Dermis microvascular lymphatic vessel endothelial cell (primary cell): ENCODE data around the gene LRRC2. TPM values are rescaled to one million over a fixed set of nuclear protein-coding genes. Genes with fewer than 3 reads are reported as not detected.
"Not testable (repeated sequence)": the region's sequence is repeated elsewhere in the genome, so short reads cannot be mapped to it uniquely, and the experiment has no call there.

Experiments
- DNase-seq, 2 donors: peaks; one replicate each; pipeline versions ENCODE4 v3.0.0 to v3.0.0-alpha.2; 2010; ENCODE audit warnings: low read depth in 2 of 2
- total RNA-seq: library from RNA; depleted of rRNA; stranded (reverse); fragments of >200 nt; gene quantifications from 2 replicates; pipeline ENCODE4 v1.2.1, GENCODE V29; 2014

LRRC2 gene
- total RNA-seq, 1 donor from 2014 or later, result under 0.01 TPM

DNA sequence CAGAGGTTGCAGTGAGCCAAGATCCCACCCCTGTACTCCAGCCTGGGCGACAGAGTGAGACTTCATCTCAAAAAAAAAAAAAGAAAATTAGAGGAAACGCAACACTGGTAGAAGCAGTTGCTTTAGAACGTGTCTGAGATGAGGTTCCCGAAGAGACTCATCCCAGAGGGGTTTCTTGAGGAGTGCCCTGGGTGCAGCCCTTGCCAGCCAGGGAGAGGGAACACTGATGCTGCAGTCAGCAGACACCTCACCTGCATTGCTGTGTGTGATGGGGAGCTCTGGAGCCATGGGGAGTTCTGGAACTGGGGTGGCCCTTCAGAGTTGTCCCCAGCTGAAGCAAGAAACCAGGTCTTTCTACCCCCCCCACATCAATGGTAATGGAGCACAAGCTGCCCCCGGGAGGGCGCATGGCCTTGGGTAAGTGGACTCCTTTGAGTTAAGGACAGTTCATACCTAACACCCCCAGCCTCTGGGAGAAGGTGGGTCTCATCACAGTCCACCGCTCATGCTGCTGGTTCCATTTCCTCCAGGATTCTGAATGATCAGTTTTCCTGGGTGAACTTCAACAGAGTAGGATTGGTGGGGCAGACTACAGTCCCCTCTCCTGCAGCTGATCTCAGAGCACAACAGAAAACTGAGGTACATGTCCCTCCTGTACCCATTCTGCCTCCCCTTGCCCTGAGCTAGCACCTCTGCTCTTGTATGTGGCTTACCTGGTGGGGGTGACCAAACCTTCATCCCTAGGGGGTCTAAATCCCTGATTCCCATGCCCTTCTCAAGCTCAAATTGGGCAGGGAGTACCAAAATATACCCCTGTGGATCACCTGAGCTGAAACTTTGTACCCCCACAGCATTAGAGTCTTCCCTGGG is 18.7 kb upstream of the LRRC2 start:
- DNase-seq, result no peak

- no peak for DNase-seq
Measured at GRCh38 chr3:46580675-46581074, 14.6 kb upstream of the LRRC2 start.

DNA sequence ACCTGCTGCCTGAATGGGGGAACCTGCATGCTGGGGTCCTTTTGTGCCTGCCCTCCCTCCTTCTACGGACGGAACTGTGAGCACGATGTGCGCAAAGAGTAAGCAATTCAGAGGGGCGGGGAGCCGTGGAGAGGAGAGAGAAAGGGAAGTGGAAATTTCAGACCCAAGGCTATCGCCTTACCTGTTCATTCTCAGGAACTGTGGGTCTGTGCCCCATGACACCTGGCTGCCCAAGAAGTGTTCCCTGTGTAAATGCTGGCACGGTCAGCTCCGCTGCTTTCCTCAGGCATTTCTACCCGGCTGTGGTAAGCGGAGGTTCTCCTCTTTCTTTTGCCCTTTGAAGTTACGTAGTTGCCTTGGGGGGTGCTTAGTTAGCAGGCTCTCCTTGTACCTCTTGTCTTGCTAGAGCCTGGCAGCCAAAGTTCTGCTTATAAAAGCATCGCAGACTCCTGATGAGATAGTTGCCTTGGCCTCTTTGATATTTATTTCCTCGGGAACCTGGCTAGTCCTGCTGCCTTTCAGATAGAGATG is 13.7 kb upstream of the LRRC2 start:
- no peak for DNase-seq

GRCh38 chr3:46578973-46579755 is 13.1 kb upstream of the LRRC2 start:
- DNase-seq, result peak; percentile 17 to 43

- DNase-seq, result not testable (repeated sequence)
Measured at GRCh38 chr3:46577580-46578249, 11.6 kb upstream of the LRRC2 start.

GRCh38 chr3:46576879-46577278 is 10.8 kb upstream of the LRRC2 start:
- DNase-seq, result no peak

DNA sequence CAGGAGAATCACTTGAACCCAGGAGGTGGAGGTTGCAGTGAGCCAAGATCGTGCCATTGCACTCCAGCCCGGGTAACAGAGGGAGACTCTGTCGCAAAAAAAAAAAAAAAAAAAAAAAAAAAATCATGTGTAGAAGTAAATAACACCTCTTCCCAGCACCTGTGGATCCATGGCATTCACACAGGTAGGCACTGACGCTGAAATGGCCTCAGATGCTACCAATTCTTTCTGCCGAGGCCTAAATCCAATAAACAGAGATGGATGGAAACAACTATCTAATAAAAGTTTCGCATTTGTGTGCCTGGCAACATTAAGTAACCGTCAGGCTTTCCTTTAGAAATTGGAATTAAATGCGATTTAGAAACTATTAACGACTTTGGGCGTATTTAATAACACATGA is 10.3 kb upstream of the LRRC2 start:
- no peak for DNase-seq

DNA sequence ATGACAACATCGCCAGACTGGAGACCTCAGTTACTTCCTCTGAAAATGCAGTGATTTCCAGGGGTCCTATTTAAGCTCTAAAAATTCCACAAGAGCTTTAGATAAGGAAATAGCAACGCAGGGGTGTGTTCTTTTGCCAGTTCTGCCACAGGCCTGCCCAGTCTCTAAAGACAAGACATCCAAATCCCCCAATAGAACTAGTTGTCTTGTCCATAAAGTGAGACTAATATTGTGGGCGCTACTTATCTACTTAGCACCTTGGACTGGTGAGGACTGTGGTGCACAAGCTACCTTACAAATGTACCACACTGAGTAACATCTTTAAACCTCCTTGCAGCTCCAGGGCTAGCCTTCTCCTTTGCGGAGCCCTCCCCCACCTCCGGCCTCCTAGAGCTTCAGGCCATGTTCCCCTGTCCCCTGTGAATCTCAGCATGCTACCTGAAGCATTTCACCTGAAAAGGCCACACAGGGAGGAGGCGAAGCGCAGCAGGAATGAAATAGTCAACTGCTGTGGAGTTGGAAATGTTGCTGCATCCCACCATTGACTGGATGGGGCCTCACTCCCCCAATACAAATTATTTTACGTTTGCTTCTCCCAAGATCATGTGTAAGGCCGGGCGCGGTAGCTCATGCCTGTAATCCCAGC is 9.6 kb upstream of the LRRC2 start:
- DNase-seq, result no peak

GRCh38 chr3:46574881-46575576 is 8.9 kb upstream of the LRRC2 start:
- no peak for DNase-seq

- DNase-seq, result no peak
Measured at GRCh38 chr3:46574243-46574646, 8.1 kb upstream of the LRRC2 start.

- no peak for DNase-seq
Measured at GRCh38 chr3:46573701-46574100, 7.6 kb upstream of the LRRC2 start.

- DNase-seq, result no peak
Measured at GRCh38 chr3:46571684-46572083, 5.6 kb upstream of the LRRC2 start.

GRCh38 chr3:46565607-46566039 is 479 bp downstream of the LRRC2 start:
- DNase-seq, result peak in 1 of 2 donors; percentile 26

DNA sequence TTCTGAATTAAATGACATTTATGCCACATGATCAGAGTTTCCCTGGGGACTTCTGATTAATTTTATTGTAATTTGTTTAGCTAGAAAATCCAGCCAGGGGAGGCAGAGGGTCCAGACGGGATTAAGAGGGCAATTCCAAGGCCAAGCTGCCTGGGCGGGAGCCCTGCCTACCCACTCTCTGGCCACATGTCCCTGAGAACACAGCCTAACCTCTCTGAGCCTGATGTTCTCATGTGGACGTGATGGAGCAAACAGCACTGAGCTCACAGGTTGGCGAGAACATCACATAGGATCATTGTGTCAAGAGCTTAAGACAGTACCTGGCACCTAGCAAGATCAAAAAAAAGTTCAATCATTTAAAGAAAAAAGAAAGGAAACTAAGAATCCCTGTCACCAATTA is 1.0 kb downstream of the LRRC2 start:
- no peak for DNase-seq

DNA sequence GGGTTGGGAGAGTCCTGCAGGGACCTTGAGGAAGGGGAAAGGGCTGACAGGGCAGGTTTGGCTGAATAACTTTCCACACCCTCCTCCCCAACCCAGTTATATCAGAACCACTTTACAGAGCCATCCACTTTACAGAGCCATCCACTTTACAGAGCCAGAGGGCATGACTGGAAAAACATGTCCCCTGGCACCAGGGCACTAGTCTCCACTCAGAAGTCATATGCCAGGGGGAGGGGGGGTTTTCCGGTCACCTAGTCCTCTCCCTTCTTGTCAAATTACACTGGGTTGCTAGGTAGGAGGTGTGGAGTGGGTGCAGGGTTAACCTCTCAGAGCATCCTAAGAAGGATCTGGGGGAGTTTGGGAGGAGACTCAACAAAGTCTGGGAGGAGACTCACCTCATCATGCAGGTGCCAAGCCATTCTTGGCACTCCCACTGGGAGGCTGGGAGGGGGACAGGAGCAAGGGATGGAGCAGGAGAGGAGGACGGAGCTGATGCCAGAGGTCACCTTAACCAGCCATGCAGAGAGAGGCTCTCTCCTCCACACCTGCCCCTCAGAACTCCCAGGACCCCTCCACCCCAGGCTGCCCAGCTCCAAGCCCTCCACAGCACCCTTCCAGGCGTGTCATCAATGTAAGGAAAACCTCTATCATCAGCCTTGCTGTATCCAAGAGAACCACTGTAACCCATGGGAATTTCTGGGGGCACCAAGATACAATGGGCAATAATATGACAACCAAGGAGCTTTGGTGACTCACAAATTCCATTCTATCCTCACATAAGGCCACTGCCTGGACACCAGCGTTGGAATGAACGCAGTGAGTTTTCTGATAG is 1.7 kb downstream of the LRRC2 start:
- DNase-seq, result no peak

- no peak for DNase-seq
Measured at GRCh38 chr3:46561951-46562350, 4.2 kb downstream of the LRRC2 start.

- DNase-seq, result no peak
Measured at GRCh38 chr3:46561511-46561910, 4.6 kb downstream of the LRRC2 start.

DNA sequence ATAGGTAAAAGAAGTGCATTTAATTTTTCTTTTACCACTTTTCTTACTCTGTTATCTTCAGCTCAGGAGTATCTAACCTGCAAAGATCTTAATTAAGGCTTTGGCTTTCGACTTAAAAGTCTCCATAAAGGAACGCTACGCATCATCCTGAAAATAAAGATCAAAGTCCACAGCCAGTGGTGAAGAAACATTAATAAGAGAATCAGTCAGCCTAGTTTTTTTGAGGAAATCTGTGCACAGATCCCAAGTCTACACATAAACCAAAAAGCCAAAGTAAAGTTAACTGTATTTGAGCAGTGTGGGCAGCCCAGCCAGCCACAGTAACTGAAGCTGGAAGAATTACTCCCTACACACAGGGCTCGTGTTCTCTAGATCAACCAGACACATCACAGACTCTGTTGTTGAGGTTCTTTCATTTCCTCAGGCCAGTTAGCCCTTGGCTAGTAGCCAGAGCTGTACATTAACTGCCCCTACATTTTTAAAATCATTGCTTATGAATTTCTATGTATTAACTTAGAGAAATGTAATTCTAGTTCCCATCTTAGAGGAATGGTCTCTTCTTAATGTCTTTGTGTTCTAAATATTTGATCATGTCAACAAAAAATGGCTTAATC is 6.9 kb downstream of the LRRC2 start:
- DNase-seq, result peak in 1 of 2 donors; percentile 10
